NCI-H2196 (cell line): ENCODE measurements around the gene CYTH3.
"Not testable (repeated sequence)": the region's sequence is repeated elsewhere in the genome, so short reads cannot be mapped to it uniquely, and the experiment has no call there.

Experiments
- DNase-seq: peaks from one replicate; lab custom pipeline; 2025; ENCODE audit not compliant: unreplicated experiment; lab: John Stamatoyannopoulos, UW

CYTH3 gene

GRCh38 chr7:6283391-6284054, 11.1 kb upstream of the CYTH3 start:
- DNase-seq: not testable (repeated sequence)

DNA sequence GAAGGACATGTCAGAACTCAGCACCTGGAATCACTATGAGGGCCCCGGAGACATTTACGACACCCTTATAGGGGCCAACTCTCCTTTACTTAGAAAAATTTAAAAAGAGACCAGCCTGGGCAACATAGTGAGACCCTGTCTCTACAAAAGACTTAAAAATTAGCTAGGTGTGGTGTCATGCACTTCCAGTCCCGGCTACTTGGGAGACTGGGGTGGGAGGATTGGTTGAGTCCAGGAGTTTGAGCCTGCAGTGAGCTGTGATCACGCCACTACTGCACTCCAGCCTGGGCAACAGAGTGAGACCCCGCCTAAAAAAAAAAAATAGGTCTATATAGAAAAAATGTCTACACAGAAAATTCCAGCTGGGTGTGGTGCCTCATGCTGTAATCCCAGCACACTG, 7.5 kb upstream of the CYTH3 start:
- DNase-seq: no peak

DNA sequence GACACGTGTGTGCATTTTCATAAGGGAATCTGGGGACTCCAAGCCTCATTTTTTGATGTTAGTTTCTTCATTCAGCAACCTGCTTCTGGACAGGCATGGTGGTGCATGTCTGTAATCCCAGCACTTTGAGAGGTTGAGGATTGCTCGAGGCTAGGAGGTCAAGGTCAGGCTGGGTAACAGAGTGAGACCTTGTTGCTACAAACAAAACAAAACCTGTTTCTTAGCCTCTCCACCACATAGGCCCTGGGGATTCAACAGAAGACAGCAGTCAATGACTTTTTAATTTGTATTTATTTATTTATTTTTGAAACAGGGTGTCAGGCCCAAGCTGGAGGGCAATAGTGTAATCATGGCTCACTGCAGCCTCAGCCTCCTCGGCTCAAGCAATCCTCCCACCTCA, 6.9 kb upstream of the CYTH3 start:
- no peak for DNase-seq

GRCh38 chr7:6278749-6279310, 6.4 kb upstream of the CYTH3 start:
- DNase-seq: no peak

DNA sequence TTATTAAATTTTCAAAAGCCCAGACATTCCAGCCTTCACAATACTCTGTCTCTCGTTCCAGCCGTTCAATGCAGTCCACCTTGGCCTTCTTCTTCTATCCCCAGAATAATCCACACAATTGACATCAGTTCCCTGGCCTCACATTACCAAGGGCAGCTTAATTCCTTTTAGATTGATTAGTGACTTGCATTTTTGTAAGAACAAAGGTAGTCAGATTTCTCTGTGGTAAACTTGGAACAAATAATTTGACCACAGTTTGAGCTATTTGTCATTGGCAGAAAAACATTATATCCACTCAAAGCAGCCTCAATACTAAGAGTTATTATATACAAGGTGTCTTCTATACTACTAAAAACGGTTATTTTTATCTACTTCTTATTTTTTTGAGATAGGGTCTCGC, 5.1 kb upstream of the CYTH3 start:
- no peak for DNase-seq

DNA sequence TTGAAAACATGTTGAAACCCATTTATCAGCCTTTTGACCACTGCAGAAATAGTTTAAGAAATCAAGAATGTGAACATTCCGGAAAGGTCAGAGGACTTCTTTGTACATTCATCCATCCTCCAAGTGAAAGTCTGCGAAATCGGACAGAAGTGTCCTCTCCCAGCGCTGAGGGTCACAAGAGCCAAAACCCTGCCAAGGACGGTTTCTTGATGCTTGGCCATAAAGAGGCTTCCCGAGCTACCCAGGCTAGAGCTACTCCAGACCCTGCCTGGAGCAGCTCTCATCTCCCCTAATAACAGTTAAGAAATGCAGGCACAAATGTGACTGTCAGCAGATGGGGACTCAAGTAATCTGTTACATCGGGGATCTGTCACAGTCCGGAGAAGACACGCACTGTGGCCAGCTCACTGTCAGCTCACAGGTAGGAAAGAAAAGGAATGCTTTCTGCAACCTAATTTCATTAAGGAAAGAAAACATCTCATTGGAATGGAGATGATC, 4.5 kb upstream of the CYTH3 start:
- no peak for DNase-seq

GRCh38 chr7:6274743-6275142, 2.3 kb upstream of the CYTH3 start:
- DNase-seq: no peak

DNA sequence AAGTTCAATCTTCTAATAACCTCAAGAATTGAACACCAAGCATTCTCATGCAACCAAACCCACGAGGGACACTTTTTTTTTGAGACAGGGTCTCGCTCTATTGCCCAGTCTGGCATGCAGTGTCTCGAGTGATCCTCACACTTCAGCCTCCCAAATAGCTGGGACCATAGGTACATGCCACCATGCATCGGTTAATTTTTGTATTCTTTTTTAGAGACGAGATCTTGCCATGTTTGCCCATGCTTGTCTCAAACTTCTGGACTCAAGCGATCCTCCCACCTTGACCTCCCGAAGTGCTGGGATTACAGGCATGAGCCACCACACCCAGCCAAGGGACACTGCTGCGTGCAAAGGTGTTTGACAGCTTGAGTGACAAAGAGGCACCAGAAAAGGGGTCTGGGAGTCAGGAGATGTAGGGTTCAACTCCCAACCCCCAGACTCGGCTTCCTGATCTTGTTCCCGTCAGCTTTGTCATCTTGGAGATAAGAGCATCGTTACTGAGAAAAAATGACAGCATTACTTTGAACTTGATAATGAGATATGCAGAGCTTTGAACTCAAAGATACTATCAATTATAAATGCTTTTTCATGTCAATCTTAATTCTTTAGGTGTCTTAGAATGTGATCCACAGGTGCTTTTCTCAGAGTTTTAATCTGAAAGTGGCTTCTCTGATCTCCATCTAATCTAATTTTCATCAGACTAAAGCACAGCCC, 1.6 kb upstream of the CYTH3 start:
- no peak for DNase-seq

GRCh38 chr7:6273380-6273837, 985 bp upstream of the CYTH3 start:
- DNase-seq: peak; percentile 78

- no peak for DNase-seq
These were observed 557 bp downstream of the CYTH3 start for GRCh38 chr7:6271694-6272440.

- no peak for DNase-seq
These were observed 1.3 kb downstream of the CYTH3 start for GRCh38 chr7:6271060-6271658.

- no peak for DNase-seq
These were observed 2.9 kb downstream of the CYTH3 start for GRCh38 chr7:6269527-6269926.

DNA sequence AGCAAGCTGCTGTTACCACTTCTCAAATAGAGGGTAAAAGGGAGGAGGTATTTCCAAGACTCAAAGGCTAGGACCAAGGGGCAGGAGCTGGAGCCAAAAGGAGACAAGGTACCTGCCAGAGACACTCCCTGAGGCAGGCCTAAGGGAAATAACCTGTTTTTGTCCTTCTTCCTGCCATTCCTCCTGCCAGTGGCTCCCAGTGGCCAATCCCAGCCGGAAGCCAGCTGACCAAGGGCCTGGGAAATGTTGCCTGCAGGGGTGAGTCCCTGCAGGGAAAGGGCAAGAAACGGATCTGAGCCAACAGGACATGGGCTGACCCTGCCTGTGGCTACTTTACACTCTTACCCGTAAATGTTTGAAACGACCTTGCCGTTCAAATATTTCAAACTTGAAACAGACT, 3.5 kb downstream of the CYTH3 start:
- no peak for DNase-seq

DNA sequence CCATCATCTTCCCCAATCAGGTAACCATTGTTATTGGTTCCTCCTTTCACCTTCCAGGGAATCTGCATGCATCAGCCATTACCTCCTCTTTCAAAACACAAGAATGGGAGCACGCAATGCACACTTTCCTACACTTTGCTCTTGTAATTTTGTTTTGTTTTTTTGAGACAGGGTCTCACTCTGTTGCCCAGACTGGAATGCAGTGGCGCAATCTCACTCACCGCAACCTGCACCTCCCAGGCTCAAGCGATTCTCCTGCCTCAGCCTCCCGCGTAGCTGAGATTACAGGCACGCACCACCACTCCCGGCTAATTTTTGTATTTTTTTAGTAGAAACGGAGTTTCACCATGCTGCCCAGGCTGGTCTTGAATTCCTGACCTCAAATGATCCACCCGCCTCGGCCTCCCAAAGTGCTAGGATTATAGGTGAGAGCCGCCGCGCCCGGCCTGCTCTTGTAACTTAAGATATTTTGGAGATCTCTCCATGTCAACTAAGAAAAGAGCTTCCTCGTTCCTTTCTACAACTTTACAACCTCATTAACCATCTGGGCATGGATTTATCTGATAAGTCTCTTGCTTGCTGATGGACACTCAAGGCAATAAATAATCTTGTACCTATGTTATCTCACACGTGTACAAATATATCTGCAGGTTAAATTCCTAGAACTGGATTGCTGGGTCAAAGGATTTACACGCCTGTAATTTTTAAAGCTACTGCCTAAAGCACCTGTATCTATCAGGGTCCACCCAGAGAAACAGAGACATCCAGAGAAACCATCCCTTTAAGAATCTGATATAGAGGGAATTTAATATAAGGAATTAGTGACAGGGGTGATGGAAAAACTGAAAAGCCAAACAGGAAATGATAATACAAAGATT, 4.2 kb downstream of the CYTH3 start:
- DNase-seq: no peak

GRCh38 chr7:6266699-6267098, 5.7 kb downstream of the CYTH3 start:
- DNase-seq: no peak

GRCh38 chr7:6262221-6262620, 10.2 kb downstream of the CYTH3 start:
- no peak for DNase-seq

DNA sequence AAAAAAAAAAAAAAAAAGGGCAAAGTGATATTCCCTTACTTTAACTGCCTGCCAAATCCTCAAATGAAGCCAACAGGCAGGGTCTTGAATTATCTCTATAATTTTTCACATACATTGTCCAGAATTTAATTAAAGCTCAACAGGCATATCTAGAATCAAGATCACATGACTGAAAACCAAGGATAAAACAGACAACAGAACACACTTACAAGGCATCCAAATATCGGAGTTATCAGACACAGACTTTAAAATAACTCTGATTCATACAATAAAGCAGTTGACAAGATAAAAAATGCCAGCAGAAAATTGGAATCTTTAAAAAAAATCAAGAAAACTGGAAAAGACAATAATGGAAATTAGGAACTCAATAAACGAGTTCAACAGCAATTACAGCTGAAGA, 10.7 kb downstream of the CYTH3 start:
- no peak for DNase-seq

DNA sequence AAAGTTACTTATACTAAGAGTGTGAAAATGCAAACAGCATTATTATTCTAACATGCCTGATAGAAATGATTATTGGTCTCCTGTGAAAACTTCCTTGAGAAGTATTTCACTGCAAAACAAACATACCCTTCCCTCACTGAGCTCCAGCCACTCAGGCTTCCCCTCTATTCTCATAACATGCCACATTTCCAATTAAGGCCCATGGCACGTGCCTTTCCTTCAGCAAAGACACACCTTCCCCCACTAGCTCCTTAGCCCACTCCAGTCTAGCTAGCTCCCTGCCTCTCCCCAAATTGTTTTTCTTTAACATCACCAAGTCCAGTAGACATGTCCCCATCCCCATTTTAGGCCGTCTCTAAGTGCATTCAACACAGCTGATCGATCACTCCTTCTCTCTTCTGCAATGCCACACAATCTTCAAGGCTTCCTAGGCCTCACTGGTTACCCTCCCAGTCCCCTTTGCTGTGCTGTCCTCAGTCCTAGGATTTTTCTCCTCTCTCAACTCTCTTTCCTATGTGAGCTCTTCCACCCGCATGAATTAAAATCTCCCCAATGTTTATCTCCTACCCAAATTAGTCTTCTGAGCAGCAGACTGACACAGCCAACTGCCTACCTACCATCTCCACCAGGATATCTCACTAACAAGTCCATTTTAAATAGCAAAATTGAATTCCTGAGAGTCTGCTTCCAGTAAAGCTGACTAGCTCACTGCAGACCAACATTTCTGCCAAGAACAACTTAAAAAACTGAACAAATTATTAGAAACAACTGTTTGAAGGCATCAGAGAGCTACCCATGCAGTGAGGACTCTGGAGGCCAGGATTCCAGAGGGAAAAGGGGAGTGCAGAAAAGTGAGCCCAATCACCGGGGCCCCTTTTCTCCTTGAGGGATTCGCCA, 11.9 kb downstream of the CYTH3 start:
- no peak for DNase-seq

DNA sequence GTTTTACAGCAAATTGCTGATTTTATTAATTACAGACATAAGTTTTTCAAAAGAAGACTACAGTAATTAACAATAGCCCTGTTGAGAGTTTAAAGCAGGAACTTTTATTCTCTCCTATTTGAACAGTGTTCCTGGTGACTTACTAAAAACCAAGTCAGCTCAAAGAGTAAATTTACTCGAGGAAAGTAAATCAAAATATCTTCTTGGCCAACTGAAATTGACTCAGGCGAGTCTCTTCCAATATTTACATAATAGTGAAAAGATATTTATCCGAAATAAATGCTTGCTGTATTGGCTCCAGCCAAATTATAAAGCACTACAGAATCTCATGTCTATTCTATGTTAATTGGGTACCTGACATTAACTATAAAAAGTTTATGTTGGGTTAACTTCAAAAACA, 13.2 kb downstream of the CYTH3 start:
- no peak for DNase-seq
